Ascending aorta (tissue), 2 donors: ENCODE data around the gene PTPRN2. TPM values are rescaled to one million over a fixed set of nuclear protein-coding genes. Genes with fewer than 3 reads are reported as not detected.

ENCODE experiments used
- DNase-seq, 2 donors: peaks; one replicate each; pipeline ENCODE4 v3.0.0-alpha.2; 2019; ENCODE audit warnings: low spot score in 2 of 2
- H3K27ac ChIP-seq, 2 donors: fragments of 200-600 bp; sonication (generic); one replicate each; pipeline ENCODE4 v1.5.1; 2016 to 2017; ENCODE audit warnings: mild to moderate bottlenecking in 1 of 2
- H3K27me3 ChIP-seq: fragments of 200-600 bp; sonication (generic); one replicate; pipeline ENCODE4 v1.5.1; 2017
- H3K36me3 ChIP-seq, 2 donors: fragments of 200-600 bp; sonication (generic); one replicate each; pipeline ENCODE4 v1.5.1; 2016
- H3K4me1 ChIP-seq, 2 donors: fragments of 200-600 bp; sonication (generic); one replicate each; pipeline ENCODE4 v1.5.1; 2016 to 2017; ENCODE audit warnings: mild to moderate bottlenecking in 1 of 2
- H3K4me3 ChIP-seq, 2 donors: fragments of 200-600 bp; sonication (generic); one replicate each; pipeline ENCODE4 v1.5.1; 2016 to 2017; ENCODE audit warnings: mild to moderate bottlenecking in 1 of 2
- H3K9me3 ChIP-seq, 2 donors: fragments of 200-600 bp; sonication (generic); one replicate each; pipeline ENCODE4 v1.5.1; 2016
- intact Hi-C: fragments of 100-400 bp; cut with DNase I; formaldehyde crosslinking; loops from one replicate; pipeline ENCODE4 v1.15.1; 2023
- total RNA-seq: library from RNA; depleted of rRNA; stranded (reverse); fragments of >200 nt; gene quantifications from one replicate; pipeline ENCODE4 v1.1.0, GENCODE V29; 2016
- TF ChIP-seq, protein P1 (sequence below), 3 experiments: fragments of 200-600 bp in 2 of 3; fragments of 450-650 bp in 1 of 3; sonication (generic) in 2 of 3; IDR thresholded peaks; one replicate each; pipeline ENCODE4 v1.5.1; 2016 to 2019; ENCODE audit warnings: antibody characterized with exemption in 3 of 3, mild to moderate bottlenecking in 1 of 3, moderate library complexity in 1 of 3

Gene PTPRN2
- total RNA-seq, 1 donor from 2014 or later: 7.3 TPM

DNA sequence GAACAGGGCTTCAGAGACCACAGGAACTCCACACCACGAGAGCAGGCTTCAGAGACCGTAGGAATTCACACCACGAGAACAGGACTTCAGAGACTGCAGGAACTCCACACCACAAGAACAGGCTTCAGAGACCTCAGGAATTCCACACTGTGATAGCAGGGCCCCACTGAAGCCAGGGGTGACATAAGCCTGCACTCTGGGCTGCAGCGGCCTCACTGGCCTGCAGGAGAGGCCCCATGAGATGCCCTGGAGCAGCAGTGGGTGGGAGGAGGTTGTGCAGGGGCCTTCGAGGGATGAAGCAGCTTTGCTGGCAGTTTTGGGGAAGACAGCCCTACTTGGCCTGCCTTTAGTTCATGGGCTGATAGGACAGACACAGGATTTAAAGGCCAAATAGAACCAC, 614.7 kb downstream of the PTPRN2 start:
- H3K36me3 ChIP-seq: no peaks in the 10 kb centered on the region
- H3K27me3 ChIP-seq: no peaks in the 10 kb centered on the region
- intact Hi-C loops: no loop called here
- H3K4me3 ChIP-seq: no peak overlapping the region
- no peak overlapping the region for H3K27ac ChIP-seq
- no peaks in the 10 kb centered on the region for H3K4me1 ChIP-seq
- TF ChIP-seq, protein P1, sequence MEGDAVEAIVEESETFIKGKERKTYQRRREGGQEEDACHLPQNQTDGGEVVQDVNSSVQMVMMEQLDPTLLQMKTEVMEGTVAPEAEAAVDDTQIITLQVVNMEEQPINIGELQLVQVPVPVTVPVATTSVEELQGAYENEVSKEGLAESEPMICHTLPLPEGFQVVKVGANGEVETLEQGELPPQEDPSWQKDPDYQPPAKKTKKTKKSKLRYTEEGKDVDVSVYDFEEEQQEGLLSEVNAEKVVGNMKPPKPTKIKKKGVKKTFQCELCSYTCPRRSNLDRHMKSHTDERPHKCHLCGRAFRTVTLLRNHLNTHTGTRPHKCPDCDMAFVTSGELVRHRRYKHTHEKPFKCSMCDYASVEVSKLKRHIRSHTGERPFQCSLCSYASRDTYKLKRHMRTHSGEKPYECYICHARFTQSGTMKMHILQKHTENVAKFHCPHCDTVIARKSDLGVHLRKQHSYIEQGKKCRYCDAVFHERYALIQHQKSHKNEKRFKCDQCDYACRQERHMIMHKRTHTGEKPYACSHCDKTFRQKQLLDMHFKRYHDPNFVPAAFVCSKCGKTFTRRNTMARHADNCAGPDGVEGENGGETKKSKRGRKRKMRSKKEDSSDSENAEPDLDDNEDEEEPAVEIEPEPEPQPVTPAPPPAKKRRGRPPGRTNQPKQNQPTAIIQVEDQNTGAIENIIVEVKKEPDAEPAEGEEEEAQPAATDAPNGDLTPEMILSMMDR (IDR thresholded peaks at IDR 0.05): no peak
- DNase-seq: no peak
- H3K9me3 ChIP-seq: peaks cover 3 to 7% of the 10 kb centered on the region in 2 donors

DNA sequence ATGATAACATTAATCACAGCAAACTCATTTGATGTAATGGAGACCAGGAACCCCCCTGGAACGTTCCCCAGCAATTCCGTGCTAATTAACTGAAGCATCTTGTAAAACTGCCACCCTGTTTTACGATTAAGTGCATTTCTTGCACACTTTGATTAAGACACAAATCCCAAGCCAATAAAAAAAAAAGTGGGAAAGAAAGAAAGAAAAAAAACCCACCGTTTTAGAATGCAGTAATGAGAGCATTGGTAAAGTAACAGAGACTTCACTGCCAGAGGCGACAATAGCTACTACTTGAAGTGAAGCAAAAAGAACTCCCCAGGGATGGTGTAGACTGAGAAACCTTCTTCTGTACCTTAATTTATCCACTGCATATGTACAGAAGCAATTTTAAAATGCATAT, 616.1 kb downstream of the PTPRN2 start:
- TF ChIP-seq, protein P1 (IDR thresholded peaks at IDR 0.05): no peak
- intact Hi-C loops: no loop called here
- Histone ChIP-seq H3K27me3 (no peaks in the 10 kb centered on the region), H3K36me3 (no peaks in the 10 kb centered on the region), H3K4me1 (no peaks in the 10 kb centered on the region), H3K4me3 (no peak overlapping the region), H3K9me3 (peaks cover 3 to 7% of the 10 kb centered on the region in 2 donors), H3K27ac (no peak overlapping the region)
- no peak for DNase-seq

DNA sequence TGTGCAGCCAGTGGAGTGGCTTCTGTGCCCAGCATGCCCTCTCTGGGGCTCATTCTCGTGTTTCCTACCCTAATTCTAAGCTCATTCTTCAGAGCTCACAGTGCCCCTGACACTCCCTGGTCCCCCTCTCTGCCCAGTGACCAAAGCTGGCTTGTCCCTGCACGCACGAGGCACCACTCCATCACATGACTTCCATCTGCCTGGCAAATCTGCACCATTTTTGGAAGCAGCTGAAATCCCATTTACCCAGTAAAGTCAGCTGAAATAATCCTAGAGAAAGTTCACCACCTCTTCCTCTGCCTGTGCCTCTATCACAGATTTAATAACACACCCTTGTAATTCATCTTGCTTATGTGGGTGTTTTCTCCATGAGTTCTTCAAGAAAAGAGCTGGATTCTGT, 616.9 kb downstream of the PTPRN2 start:
- Histone ChIP-seq H3K4me3 (no peak overlapping the region), H3K27ac (no peak overlapping the region), H3K36me3 (no peaks in the 10 kb centered on the region), H3K4me1 (no peaks in the 10 kb centered on the region), H3K9me3 (peaks cover 3 to 7% of the 10 kb centered on the region in 2 donors), H3K27me3 (no peaks in the 10 kb centered on the region)
- DNase-seq: no peak
- intact Hi-C loops: no loop called here
- TF ChIP-seq, protein P1 (IDR thresholded peaks at IDR 0.05): no peak

DNA sequence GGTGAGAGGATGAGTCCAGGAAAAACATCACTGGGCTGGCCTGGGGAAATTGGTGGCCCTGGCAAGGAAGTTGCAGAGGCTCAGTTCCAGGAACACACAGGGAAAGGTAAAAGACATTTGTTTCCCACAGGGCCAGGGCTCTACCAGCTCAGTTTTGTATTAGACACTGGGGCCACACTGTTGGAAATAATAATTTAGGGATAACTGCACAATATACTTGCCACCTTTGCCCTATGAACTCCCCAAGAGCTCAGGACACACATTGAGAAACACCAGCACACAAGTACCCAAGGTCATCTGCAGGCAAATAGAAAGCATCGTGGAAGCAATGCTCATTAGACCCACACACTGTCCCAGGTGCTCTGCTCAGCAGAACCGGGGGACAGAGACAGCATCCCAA, 617.6 kb downstream of the PTPRN2 start:
- peaks cover 3 to 7% of the 10 kb centered on the region in 2 donors for H3K9me3 ChIP-seq
- H3K4me3 ChIP-seq: no peak overlapping the region
- H3K4me1 ChIP-seq: no peaks in the 10 kb centered on the region
- no peaks in the 10 kb centered on the region for H3K36me3 ChIP-seq
- no peak for DNase-seq
- H3K27ac ChIP-seq: no peak overlapping the region
- TF ChIP-seq, protein P1 (IDR thresholded peaks at IDR 0.05): no peak
- intact Hi-C loops: no loop called here
- H3K27me3 ChIP-seq: no peaks in the 10 kb centered on the region

DNA sequence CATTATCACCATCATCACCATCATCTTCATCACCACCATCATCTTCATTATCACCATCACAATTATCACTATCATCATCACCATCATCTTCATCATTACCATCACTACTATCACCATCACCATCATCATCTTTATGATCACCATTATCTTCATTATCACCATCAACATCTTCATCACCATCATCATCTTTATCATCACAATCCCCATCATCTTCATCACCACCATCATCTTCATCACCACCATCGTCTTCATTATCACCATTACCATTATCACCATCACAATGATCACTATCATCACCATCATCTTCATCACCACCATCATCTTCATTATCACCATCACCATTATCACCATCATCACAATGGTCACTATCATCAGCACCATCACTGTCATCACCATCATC, 621.1 kb downstream of the PTPRN2 start:
- TF ChIP-seq, protein P1 (IDR thresholded peaks at IDR 0.05): no peak
- DNase-seq: no peak
- Histone ChIP-seq H3K36me3 (no peaks in the 10 kb centered on the region), H3K4me3 (no peak overlapping the region), H3K27me3 (no peaks in the 10 kb centered on the region), H3K4me1 (no peaks in the 10 kb centered on the region), H3K27ac (no peak overlapping the region), H3K9me3 (no peaks in the 10 kb centered on the region)
- intact Hi-C loops: no loop called here

DNA sequence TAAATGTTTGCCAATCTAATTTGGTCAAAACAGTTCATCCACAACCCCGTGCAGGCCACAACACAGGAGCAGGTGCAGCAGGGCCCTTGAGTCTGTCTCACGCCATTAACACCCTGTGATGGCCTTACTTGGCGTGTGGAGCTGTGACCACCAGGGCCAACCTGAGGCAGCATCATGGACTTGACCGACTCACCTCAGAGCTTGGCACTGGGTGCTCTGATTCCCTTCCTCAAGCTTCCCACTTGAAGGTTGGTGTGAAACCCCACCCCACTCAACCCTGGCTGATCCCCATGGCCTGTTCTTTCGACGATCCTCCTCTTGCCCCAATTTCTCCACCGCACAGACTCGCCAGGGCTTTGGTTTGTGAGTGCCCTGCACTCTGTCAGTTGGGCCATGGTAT, 623.1 kb downstream of the PTPRN2 start:
- no peaks in the 10 kb centered on the region for H3K27me3 ChIP-seq

More for the DNA sequence above, 623.1 kb downstream of the PTPRN2 start:
- intact Hi-C loops: no loop called here
- no peak overlapping the region for H3K27ac ChIP-seq
- no peak overlapping the region for H3K4me3 ChIP-seq
- H3K36me3 ChIP-seq: no peaks in the 10 kb centered on the region
- no peak for DNase-seq
- no peaks in the 10 kb centered on the region for H3K4me1 ChIP-seq
- TF ChIP-seq, protein P1 (IDR thresholded peaks at IDR 0.05): no peak
- H3K9me3 ChIP-seq: no peaks in the 10 kb centered on the region
